A549 (cell line): Measurements from ENCODE around the gene SLC24A2.

Experiments used
- CHD4 ChIP-seq: fragments of 200-600 bp; sonication (generic); IDR thresholded peaks from 2 replicates; pipeline ENCODE4 v1.6.1; 2016; ENCODE audit warnings: antibody characterized with exemption, mild to moderate bottlenecking, borderline replicate concordance
- CTCF ChIP-seq: fragments of >200 bp; sonication (Bioruptor Twin); formaldehyde crosslinking; IDR thresholded peaks from 3 replicates; pipeline ENCODE4 v1.5.1; 2016
- MYC ChIP-seq: IDR thresholded peaks from 2 replicates; pipeline ENCODE4 v1.6.1; 2012; ENCODE audit warnings: mild to moderate bottlenecking, inconsistent platforms, low read length, improper control_type of control experiment, borderline replicate concordance
- POLR2A ChIP-seq: IDR thresholded peaks from 2 replicates; pipeline ENCODE4 v1.6.1; 2012; ENCODE audit warnings: mild to moderate bottlenecking, low read length
- REST ChIP-seq: fragments of 200-600 bp; sonication (generic); IDR thresholded peaks from 2 replicates; pipeline ENCODE4 v1.6.1; 2016; ENCODE audit warnings: antibody characterized with exemption, mild to moderate bottlenecking, moderate library complexity

- TF ChIP-seq CTCF (no peak), REST (no peak), CHD4 (no peak), MYC (no peak), POLR2A (no peak)
Measured at GRCh38 chr9:19784136-19784535, 4.7 kb downstream of the SLC24A2 start.
